ENCODE measurements around the gene SERGEF. TPM values are rescaled to one million over a fixed set of nuclear protein-coding genes. Genes with fewer than 3 reads are reported as not detected.

Gene SERGEF
- total and polyA plus RNA-seq, 2 of the 4 experiments (the other 2 are of a cell fraction), result 12.2 to 18.1 TPM

- Histone ChIP-seq H2AK9ac (replicated peaks; ENCODE audit: low read depth, low read length, poor library complexity) (no peak overlapping the region), H3K14ac (replicated peaks; ENCODE audit: low read depth, low read length) (no peak overlapping the region), H4K5ac (ENCODE audit: low read depth, low read length) (no peak overlapping the region), H3K4me2 (ENCODE audit: low read depth, low read length) (no peak overlapping the region), H3K4ac (ENCODE audit: low read depth, low read length) (no peak overlapping the region), H3K23ac (ENCODE audit: low read depth, low read length) (no peak overlapping the region), H4K20me1 (ENCODE audit: insufficient read depth, low read length) (no peaks in the 10 kb centered on the region), H4K91ac (ENCODE audit: insufficient read depth, low read depth, low read length) (no peak overlapping the region), H2BK15ac (ENCODE audit: low read depth, low read length) (no peak overlapping the region), H3K9ac (ENCODE audit: low read depth, low read length) (no peak overlapping the region), H3K27ac (ENCODE audit: insufficient read depth, low read length) (no peak overlapping the region), H4K8ac (ENCODE audit: low read depth in 2 of 2, low read length in 2 of 2) (no peak overlapping the region), H2AFZ (replicated peaks; ENCODE audit: low read length, poor library complexity) (no peak overlapping the region), H3K4me3 (ENCODE audit: insufficient read depth, low read depth, low read length) (no peak overlapping the region), H2BK20ac (ENCODE audit: low read depth, low read length) (no peak overlapping the region), H3K9me3 (ENCODE audit: control insufficient read depth, insufficient read depth, low read length) (no peaks in the 10 kb centered on the region), H3K4me1 (ENCODE audit: control insufficient read depth, insufficient read depth, low read length) (0 out of 2 replicates have a peak, but pooled peaks cover 2% of the 10 kb centered on the region), H3K56ac (ENCODE audit: extremely low read depth, insufficient read depth, low read length) (no peak overlapping the region), H2AK5ac (ENCODE audit: low read depth, low read length) (no peak overlapping the region), H3K36me3 (ENCODE audit: control insufficient read depth, insufficient read depth, low read length) (no peaks in the 10 kb centered on the region), H2BK120ac (ENCODE audit: low read depth, low read length) (no peak overlapping the region), H3K79me1 (ENCODE audit: low read depth in 1 of 2, low read length in 2 of 2) (no peaks in the 10 kb centered on the region), H3K9me1 (ENCODE audit: insufficient read depth, low read length) (no peaks in the 10 kb centered on the region), H3K18ac (ENCODE audit: low read depth, low read length) (no peak overlapping the region), H2BK5ac (ENCODE audit: low read depth, low read length, poor library complexity, severe bottlenecking) (no peak overlapping the region), H3K27me3 (ENCODE audit: control insufficient read depth, insufficient read depth, low read length) (no peaks in the 10 kb centered on the region)
- ChIA-PET POLR2A (ENCODE audit: unreplicated experiment) (no interaction called here), CTCF (no interaction called here)
- intact Hi-C loops (cut with micrococcal nuclease), result no loop called here
- ATAC-seq (ENCODE audit: low read depth) (no peak), DNase-seq (no peak)
- dilution Hi-C loops (cut with HindIII; ENCODE audit: low sequenced_read_pairs, unreplicated experiment), result no loop called here
- 100% methylated on average over 1 of the region's 3 CpGs; no CpG with 5 or more reads in 1 of the 2 experiments for WGBS, 2 experiments (ENCODE audit: extremely low coverage in 2 of 2, insufficient read length in 1 of 2)
- in situ Hi-C loops (cut with MboI; ENCODE audit: low sequenced_read_pairs), result no loop called here
- BruUV-seq (replicated peaks), result no TSS peak
- TF ChIP-seq MAZ (IDR thresholded peaks at IDR 0.05; ENCODE audit: borderline replicate concordance, low read depth, low read length) (no peak), USF2 (IDR thresholded peaks at IDR 0.05; ENCODE audit: low read depth, low read length) (no peak), SMC3 (IDR thresholded peaks at IDR 0.05; ENCODE audit: low read depth, low read length) (no peak), CTCF (conservative IDR thresholded peaks at IDR 0.05; ENCODE audit: low read depth, low read length) (no peak), NFE2L2 (IDR thresholded peaks at IDR 0.05; ENCODE audit: low read depth, low read length) (no peak), MXI1 (IDR thresholded peaks at IDR 0.05; ENCODE audit: borderline replicate concordance, low read depth, low read length) (no peak), RFX5 (IDR thresholded peaks at IDR 0.05; ENCODE audit: low read depth, low read length) (no peak), ELK1 (IDR thresholded peaks at IDR 0.05; ENCODE audit: borderline replicate concordance, low read depth, low read length) (no peak), CEBPB (IDR thresholded peaks at IDR 0.05; ENCODE audit: low read depth, low read length) (no peak), BHLHE40 (IDR thresholded peaks at IDR 0.05; ENCODE audit: low read depth, low read length) (no peak), RAD21 (IDR thresholded peaks at IDR 0.05; ENCODE audit: low read length) (no peak), POLR2A (IDR thresholded peaks at IDR 0.05; ENCODE audit: low read depth, low read length) (no peak), RCOR1 (IDR thresholded peaks at IDR 0.05; ENCODE audit: insufficient replicate concordance, low read length) (no peak), FOS (IDR thresholded peaks at IDR 0.05; ENCODE audit: low read depth, low read length) (no peak), CHD1 (IDR thresholded peaks at IDR 0.05; ENCODE audit: low read depth, low read length) (no peak), MAFK (IDR thresholded peaks at IDR 0.05; ENCODE audit: low read depth, low read length) (no peak)
These were observed 97.2 kb downstream of the SERGEF start for GRCh38 chr11:17915500-17916143.

Measured in IMR-90 (cell line).